Suppressor macrophage treated with lipopolysaccharide for 1 hour (primary cell): ENCODE results near the gene CDH15.
"Not testable (repeated sequence)": the region's sequence is repeated elsewhere in the genome, so short reads cannot be mapped to it uniquely, and the experiment has no call there.

Experiments used
- DNase-seq, 3 donors: peaks; one replicate each; pipeline ENCODE4 v3.0.0-alpha.2; 2020 to 2022

The CDH15 gene

DNA sequence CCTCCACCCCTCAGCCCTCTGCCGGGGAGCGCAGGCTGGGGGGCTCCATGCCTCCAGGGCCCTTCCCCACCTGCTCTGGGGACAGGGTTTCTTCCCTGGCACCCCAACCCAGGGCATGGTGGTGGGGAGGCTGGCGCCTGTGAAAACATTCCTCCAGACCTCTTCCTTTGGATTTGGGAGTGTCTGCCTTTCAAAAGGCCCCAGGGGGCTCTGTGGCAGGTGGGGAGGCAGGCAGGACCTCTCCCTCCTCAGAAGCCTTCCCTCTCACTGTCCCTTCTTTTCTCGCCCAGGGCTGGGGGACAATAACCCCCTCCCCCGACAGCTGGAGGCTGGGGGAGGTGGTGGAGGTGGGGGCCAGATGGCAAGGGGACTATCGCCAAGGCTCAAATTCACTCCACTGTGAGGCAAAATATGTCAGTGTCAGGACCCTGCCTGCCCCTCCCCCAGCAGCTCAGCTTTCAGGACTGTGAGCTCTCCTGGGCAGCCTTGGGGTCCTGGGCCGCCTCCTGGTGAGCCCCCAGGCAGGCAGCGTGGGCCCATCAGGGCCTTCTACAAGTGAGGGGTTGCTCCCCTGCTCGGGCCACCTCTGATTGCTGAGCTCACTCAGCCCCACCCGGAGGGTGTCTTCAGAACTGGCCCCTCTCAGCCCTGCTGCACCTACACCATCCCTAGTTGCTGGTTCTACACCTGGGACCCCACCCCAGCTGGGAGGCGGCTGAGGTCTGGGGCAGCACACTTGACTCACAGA is 1.8 kb downstream of the CDH15 start:
- DNase-seq: no peak

DNA sequence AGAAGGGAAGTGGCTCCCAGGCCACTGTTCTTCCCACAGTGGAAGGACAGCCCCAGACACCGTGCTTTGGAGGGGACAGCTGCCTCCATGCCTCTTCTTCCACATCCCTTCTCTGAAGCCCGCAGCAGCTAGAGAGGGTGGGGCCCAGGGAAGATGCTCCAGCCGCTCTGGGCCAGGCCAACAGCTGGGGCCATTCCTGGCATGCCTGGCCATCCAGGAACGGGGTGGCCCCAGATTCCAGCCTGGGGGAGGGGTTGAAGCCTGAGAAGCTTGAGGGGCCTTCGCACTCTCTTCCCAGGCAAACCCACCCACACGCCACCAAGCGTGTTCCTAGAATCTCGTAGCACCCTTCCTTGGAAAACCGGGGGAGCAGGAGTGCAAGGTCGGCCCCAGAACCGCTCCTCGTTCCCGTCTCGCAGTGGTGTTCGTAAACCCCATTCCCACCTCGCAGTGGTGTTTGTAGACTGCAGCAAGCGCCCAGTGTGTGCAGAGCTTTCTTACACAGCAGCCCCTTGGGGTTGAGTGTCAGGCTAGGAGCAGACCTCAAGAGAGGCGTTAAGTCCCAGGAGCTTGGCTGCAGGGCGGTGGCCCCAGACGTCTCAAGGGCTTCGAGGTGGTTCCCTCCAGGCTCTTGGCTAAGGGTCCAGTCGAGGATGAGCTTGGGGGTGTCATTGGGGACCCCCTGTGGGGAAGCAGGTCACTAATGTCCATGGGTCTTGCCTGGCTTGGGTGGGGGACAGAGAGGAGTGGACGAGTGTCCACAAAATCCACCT is 2.7 kb downstream of the CDH15 start:
- DNase-seq: no peak

DNA sequence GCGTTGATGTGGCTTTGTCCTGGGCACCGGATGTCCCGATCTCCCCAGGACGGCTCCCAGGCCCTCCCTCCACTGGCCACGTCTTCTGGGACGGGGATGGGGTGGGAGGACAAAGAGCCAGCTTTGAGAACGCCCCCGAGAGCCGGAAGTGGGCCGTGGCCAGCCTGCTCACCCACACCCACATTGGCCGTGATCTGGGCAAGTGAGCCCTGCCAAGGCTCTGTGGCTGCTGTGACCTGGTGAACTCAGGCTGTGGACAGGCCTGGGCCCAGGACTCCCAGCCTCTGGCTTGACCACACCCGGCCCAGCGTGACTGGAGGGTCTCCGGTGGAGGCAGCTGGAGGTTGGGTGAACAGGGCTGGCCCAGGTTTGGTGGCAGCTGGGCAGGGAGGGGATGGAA is 3.3 kb downstream of the CDH15 start:
- no peak for DNase-seq

DNA sequence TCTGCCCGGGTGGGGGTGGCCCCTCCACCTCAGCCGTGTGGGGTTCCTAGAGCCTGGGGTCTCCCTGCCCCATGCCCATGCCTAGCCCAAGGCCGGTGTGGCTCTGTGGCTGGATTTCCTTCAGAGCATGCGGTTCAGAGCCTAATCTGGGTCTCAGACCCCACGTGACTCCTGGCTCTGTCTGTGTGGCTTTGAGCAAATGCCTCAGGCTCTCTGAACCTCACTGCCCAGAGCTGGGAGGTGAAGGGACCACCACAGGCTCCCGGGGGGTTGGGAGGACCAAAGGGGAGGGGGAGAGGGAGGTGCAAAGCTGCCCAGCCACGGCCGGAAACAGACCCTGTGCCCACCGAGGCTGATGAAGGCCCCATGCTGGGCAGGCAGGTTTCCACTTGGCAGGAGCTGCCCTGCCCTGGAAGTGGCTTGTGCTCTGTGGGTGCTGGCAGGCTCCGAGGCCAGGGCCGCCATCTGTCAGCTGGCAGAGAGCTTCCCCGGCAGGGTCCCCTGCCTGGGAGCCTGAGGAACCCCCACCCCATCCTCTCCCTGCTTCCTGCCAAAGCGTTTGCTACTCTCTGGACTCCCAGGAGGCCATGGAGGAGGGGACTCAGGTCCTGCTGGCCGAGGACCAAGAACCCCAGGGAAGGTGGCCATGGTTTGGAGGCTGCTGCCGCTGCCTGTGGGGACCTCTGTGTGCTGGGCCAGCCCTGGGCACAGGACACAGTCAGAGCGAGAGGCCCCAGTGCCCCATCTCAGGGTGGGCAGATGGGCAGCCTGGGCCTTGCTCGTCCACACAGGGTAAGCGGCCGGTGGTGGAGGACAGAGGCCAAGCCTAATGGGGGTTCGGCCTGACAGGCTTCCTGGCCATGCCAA is 4.0 kb downstream of the CDH15 start:
- DNase-seq: no peak

DNA sequence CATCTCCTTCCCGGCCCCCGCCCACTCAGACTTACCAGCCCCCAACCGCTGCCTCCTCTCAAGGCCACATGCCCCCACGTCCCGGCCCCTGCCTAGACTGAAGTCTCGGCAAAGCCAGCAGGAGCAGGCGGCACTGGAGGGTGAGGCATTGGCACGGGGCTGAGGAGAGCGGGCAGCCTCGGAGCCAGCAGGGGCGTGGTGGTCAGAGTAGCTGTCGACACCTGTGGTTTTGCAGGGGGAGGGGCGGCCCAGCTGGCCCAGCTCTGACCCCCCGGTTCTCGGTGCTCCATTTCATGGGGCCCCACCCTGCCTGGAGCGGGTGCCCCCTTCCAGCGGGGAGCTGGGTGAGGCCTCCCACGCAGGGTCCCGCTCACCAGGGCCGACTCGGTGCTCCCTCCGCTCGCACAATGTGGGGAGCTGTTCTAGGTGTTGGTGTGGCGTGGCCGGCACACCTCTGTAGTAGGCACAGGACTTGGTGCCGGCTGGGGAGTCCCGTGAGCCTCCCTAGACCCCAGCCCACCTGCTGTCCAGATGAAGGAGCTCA is 4.7 kb downstream of the CDH15 start:
- DNase-seq: no peak

DNA sequence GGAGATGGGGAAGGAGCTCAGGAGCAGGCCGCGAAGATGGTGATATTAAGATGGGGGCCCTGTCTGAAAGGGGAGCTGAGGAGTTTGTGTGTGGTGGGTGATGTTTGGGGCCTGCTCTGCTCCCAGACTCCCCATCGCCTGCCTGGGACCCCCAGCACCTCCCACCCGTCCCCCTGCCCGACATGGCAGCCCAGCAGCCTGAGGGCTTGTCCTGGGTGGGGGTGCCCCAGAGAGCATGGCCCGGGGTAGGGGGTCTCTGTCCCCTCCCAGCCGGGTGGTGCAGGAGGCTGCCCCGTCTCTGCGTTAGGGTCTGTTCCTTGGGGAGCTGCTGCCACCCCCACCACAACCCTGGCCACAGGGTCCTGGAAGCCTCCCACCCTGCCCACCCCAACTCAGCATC is 5.2 kb downstream of the CDH15 start:
- no peak for DNase-seq

DNA sequence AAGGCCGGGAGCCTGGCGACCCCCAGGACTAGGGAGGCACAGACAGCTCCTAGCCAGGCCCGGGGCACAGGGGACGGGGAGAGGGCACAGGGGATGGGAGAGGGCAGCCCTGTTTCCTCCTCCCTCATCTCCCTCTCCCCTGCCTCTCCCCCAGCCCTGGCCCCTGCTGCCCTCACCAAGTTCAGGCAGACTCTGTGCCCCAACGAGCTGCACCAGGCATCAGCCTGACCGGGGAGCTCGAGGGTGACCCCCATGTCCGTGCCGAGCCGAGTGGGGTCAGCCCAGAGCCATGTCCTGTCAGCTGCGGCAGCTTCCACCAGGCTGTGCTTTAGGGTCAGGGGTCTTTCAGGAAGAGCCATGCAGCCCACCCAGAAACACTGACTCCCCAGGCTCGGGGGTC is 6.0 kb downstream of the CDH15 start:
- DNase-seq: no peak

DNA sequence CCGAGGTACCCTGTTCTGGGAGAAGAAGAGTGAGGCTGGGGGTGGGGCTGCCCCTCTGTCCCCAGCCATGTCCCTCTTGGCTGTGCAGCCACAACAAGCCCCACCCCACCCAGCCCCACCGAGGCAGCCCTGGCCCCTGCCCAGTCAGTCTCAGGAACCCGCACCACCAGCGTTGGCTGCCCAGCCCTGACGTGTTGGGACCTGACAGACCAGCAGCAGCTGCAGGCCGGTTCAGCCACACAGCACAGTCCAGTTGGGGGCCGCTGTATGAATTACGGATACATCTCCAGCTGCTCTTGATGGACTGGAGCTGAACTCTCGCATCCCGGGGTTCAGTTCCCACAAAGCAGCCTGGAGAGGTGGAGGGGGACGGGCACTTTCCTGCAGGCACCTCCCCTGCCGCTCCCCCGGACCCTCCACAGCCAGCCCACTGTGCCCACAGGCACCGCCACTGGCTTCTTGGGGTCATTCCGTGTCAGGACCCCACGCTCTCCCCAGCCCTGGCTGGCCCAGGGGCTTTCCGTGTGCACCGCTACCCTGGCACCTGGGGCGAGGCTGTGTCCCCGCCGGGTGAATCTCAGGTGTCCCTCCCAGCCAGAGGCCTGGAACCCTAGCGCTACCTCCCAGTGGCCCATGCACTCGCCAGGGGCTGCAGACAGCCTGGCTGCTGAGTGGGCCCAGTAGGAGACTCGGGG is 7.1 kb downstream of the CDH15 start:
- no peak for DNase-seq

DNA sequence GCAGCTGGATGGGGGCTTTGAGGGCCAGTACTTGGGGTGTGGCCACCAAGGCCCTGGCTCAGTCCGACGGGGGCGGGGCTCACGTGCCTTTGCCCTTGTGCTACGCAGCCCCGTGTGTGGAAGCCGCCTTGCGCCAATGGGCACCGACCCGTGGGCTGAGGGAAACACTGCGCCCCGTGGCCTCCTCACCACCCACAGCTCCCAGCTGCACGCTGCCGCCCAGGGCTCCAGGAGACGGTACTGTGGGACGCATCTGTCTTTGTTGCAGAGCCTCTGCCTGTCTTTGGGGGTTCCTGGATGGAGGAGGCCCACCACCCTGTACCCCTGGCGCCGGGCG is 7.6 kb downstream of the CDH15 start:
- DNase-seq: no peak

DNA sequence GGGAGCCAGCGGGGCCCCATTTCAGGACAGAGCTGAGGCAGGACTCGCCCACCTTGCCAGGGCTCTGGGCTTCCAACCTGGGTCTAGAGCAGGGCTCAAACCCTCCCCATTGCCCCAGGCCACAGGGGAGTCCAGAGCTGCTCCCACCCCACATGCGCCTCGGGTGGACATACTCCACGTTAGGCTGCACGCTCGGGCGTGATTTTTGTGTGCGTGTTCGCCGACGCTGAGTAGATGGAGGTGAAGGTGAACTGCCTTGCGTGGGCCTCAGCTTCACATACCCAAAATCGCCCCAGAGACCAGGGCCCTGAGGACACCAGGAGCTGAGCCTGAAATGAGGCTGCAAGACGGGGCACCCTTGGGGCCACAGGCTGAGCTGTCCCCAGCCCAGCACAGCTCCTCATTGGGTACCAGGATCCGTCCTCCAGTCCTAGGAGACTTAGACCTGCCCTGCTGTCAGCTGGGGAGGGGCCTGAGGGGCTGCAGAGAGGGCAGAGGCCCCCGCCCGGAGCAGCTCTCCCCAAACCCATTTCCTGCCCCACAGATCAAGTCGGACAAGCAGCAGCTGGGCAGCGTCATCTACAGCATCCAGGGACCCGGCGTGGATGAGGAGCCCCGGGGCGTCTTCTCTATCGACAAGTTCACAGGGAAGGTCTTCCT is 8.2 kb downstream of the CDH15 start:
- no peak for DNase-seq

DNA sequence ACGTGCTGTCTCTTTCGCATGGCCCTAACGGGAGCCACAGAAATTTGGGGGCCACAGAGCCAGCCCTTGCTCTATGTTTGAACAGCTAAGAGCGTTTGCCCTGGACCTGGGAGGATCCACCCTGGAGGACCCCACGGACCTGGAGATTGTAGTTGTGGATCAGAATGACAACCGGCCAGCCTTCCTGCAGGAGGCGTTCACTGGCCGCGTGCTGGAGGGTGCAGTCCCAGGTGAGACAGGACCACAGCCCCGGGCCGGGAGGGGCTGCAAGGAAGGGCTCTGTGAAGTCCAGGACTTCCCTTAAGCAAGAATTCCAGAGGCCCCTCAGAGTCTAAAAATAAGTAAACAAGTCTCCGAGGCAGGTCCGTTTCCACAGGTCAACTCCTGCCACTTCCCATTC is 11.9 kb downstream of the CDH15 start:
- DNase-seq: no peak

DNA sequence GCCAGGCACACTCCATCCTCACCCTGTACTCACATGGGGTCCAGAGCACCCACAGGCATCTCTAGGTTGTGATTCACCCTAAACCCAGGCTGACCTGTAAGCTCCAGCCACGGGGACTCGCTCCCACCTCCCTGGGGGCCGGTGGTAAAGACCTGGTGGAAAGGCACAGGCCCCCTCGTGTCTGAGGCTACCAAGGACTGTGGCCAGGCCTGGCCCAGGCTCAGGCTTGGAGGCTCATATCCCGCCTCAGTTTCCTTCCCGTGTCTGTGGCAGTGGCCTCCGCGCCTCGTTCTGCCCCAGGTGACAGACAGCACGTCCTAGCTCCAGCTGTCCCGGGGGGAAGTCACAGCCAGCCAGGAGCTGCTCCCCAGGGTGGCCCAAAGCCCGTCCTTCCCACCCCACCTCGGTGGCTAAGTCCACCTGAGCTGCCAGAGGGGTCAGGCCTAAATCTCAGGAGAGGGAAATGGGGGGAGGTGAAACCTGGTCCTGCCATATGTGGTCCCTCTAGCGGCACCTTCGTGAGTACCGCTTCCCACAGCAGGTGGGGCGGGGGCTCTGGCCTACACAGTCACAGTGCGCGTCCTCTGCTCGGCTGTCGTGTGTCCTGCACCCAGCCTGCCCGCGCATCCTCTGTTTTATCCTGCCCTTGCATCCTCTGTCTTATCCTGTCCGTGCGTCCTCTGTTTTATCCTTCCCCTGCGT is 12.6 kb downstream of the CDH15 start:
- DNase-seq: no peak

DNA sequence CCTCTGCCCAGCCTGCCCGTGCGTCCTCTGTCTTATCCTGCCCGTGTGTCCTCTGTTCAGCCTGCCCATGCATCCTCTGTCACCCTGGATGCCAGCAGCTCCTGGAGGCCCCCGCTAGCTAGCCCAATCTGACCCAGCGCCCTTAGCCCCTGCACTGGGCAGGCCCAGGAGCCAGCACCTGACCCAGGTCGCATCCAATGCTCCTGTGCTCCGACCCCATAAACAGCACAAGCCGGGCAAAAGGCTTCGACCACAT is 13.1 kb downstream of the CDH15 start:
- no peak for DNase-seq

DNA sequence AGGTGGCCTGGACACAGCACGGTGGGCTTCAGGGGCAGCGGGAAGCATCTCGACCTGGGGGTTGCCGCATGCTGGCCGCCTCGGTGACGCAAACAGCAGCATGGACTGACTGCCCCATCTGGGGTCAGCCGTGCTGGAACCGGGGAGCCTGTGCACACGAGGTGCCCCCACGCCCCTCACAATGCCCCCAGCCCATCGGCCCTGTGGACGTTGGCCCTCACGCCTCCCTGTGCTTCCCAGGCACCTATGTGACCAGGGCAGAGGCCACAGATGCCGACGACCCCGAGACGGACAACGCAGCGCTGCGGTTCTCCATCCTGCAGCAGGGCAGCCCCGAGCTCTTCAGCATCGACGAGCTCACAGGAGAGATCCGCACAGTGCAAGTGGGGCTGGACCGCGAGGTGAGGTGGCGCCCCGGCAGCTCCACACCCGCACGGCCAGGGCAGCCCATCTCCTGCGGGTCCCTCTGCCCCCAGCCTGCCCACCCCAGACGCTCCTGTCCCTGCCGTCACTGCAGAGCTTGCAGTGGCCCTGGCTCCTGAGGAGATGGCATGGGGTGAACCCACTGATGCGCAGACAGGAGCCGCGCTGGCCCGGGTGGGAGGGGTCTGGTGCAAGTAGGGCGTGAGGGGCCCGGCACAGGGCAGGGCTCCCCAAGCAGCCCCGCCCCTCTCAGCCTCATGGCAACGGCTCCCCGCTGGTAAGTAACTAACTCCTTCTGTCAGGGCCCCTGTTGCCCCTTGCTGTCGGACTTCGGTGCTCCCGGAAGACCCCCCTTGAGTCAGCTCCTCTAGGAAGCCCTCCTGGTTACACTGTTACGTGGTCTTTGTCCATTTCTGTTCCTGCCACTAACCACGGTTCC is 13.6 kb downstream of the CDH15 start:
- no peak for DNase-seq

DNA sequence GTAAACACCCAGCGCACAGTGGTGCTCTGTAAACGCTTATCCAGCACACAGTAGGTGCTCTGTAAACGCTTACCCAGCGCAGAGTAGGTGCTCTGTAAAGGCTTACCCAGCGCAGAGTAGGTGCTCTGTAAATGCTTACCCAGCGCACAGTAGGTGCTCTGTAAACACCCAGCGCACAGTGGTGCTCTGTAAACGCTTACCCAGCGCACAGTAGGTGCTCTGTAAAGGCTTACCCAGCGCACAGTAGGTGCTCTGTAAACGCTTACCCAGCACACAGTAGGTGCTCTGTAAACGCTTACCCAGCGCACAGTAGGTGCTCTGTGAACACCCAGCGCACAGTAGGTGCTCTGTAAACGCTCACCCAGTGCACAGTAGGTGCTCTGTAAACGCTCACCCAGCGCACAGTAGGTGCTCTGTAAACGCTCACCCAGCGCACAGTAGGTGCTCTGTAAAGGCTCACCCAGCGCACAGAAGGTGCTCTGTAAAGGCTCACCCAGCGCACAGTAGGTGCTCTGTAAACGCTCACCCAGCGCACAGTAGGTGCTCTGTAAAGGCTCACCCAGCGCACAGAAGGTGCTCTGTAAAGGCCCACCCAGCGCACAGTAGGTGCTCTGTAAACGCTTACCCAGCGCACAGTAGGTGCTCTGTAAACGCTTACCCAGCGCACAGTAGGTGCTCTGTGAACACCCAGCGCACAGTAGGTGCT is 14.5 kb downstream of the CDH15 start:
- not testable (repeated sequence) for DNase-seq

DNA sequence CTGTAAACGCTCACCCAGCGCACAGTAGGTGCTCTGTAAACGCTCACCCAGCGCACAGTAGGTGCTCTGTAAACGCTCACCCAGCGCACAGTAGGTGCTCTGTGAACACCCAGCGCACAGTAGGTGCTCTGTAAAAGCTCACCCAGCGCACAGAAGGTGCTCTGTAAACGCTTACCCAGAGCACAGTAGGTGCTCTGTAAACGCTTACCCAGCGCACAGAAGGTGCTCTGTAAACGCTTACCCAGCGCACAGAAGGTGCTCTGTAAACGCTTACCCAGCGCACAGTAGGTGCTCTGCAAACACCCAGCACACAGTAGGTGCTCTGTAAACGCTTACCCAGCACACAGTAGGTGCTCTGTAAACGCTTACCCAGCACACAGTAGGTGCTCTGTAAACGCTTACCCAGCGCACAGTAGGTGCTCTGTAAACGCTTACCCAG is 15.1 kb downstream of the CDH15 start:
- DNase-seq: not testable (repeated sequence)

DNA sequence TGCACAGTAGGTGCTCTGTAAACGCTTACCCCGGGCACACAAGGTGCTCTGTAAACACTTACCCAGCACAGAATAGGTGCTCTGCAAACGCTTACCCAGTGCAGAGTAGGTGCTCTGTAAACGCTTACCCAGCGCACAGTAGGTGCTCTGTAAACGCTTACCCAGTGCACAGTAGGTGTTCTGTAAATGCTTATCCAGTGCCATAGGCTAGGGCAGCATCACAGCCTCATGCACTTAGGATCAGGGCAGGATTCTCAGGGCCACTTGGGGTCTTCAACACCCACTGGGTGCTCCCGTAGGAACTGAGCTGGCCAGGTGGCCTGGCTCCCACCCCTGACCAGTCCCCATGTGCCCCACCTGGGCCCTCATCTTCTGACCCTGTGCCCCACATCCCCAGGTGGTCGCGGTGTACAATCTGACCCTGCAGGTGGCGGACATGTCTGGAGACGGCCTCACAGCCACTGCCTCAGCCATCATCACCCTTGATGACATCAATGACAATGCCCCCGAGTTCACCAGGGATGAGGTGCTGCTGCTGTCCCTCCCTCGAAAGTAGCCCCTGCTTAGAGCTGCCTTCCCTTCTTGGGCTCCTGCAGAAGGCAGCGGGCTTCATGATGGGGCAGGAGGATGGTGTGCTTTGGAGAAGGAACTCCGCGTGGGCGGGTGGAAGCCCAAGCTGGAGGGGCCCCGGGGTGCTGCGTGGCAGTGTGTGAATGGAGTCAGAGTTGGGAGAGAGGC is 15.7 kb downstream of the CDH15 start:
- DNase-seq: peak; percentile 59 to 78 (median 69)

DNA sequence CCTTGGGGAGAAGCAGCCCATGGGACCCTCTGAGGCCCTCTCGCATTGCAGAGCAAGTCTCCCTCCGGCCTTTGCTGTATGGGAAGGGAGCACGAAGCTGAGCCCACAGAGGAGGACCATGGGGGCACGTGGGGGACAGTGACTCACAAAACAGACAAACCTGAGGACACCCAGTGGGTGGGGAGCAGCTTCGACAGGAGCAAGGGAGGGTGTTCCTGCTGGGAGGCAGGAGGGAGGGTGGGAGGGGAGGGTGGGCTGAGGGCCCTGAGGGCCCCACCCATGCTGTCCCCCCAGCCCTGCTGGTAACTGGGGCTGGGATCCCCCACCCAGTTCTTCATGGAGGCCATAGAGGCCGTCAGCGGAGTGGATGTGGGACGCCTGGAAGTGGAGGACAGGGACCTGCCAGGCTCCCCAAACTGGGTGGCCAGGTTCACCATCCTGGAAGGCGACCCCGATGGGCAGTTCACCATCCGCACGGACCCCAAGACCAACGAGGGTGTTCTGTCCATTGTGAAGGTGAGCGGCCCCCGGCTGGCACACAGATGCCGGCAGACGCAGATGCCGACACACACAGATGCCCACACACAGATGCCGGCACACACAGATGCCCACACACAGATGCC is 16.3 kb downstream of the CDH15 start:
- no peak for DNase-seq
